ENCODE results near the gene MYOM1.
"Not testable (repeated sequence)": the region's sequence is repeated elsewhere in the genome, so short reads cannot be mapped to it uniquely, and the experiment has no call there.

MYOM1 gene

GRCh38 chr18:3221496-3221895 is 1.7 kb upstream of the MYOM1 start:
- no peak for DNase-seq (ENCODE audit: low read depth in 2 of 3, low spot score in 1 of 3)

GRCh38 chr18:3220868-3221267 is 1.1 kb upstream of the MYOM1 start:
- DNase-seq (ENCODE audit: low read depth in 2 of 3, low spot score in 1 of 3), result not testable (repeated sequence)

DNA sequence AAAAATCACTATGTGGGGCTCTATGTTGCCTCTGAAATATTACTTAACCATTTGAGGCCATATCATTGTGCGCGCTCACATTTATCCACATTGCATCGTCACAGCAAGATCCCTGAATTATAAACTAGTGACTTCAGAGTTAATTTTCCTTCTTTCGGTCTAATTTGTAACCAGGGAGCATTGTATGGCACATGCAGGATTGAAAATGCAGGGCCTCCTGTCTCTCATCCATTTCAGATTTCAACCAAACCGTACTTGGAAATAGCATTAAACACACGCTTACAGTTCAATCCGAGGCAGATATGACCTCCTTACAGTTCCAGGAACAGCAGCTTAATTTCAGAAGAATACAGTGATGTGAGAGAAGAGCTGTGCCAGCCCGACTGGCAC is 532 bp downstream of the MYOM1 start:
- no peak for DNase-seq (ENCODE audit: low read depth in 2 of 3, low spot score in 1 of 3)

DNA sequence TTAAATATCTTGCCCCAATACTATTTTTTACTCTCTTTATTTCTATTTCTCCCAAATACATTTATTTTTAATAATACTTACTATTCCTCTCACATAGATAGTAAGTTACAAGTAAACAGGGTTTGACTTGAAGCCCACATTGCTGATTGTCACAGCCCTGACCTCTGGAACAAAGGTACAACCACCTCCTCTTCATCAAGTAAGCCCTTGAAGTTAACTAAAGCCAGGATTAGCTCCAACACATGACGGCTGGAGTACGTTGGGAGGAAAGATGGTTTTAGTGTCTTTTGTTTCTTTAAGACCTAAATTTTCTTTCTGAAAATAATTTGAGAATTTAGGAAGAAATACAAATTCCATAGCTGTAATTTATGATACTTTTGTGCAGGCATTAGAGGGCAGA is 949 bp downstream of the MYOM1 start:
- DNase-seq (ENCODE audit: low read depth in 2 of 3, low spot score in 1 of 3), result no peak

- DNase-seq (ENCODE audit: low read depth in 2 of 3, low spot score in 1 of 3), result no peak
These were observed 1.7 kb downstream of the MYOM1 start for GRCh38 chr18:3217948-3218647.

- DNase-seq (ENCODE audit: low read depth in 2 of 3, low spot score in 1 of 3), result no peak
These were observed 2.8 kb downstream of the MYOM1 start for GRCh38 chr18:3216987-3217386.

DNA sequence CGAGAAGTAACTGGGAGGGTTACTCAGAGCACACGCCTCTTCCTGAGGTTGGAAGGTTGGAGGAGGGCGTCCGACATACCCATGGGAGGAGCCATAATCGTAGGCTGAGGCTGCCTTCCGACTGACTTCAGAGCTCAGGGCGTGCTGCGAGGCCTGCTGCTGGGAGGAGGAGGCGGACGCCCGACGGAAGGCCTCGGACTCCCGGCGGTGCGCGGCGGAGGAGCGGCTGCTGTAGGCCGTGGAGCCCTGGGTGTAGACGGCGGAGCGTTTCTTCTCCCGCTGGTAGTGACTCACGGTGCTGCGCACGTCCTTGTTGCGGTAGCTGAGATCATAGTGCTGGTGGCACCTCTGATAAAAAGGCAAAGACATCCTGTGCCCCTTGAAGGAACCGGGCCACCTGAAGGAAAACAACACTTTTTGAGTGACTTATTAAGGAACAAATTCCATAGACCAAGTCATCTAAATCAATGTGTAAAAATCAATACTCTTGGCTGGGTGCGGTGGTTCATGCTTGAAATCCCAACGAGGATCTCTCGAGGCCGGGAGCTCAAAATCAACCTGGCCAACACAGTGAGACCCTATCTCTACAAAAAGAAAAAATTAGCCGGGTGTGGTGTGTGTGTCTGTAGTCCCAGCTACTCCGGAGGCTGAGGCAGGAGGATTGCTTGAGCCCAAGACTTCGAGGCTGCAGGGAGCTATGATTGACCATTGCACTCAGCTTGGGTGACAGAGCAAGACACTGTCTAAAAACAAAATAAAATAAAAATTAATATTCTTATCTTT is 4.7 kb downstream of the MYOM1 start:
- no peak for DNase-seq (ENCODE audit: low read depth in 2 of 3, low spot score in 1 of 3)

DNA sequence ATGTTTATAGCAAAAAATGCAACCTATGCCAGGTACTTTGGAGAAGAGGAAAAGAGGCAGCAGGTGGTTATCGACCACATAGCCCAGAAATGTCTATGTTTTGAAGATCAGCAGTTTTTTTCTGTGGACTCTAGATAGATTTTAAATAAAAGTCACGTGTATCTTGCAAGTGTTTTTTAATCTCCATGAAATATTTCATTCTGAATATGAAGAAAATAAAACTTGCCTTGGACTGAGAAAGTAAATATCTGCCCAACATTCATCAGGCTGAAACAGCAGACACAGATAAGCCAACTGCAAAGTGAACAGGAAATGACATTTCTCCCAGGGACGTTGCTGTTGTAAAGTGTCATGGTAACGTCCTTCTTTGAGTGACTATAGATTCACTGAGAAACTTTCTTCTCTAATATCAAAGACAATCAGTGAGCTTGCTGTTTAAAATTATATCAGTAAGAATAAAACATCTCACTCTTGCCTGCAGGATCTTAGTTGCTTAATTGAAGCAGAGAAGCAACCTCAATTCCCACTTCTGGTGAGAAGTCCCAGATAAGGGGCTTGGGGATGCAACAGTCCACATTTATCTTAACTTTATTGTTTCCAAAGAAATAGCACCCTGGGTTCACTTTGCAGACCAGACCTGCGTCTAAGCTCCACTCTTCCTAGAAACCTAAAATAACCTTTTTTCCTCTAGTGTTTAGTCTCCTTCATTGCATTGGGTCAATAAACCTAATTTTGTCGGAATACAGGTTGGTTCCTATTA is 6.3 kb downstream of the MYOM1 start:
- no peak for DNase-seq (ENCODE audit: low read depth in 2 of 3, low spot score in 1 of 3)

- no peak for DNase-seq (ENCODE audit: low read depth in 2 of 3, low spot score in 1 of 3)
These were observed 7.1 kb downstream of the MYOM1 start for GRCh38 chr18:3212657-3213056.

DNA sequence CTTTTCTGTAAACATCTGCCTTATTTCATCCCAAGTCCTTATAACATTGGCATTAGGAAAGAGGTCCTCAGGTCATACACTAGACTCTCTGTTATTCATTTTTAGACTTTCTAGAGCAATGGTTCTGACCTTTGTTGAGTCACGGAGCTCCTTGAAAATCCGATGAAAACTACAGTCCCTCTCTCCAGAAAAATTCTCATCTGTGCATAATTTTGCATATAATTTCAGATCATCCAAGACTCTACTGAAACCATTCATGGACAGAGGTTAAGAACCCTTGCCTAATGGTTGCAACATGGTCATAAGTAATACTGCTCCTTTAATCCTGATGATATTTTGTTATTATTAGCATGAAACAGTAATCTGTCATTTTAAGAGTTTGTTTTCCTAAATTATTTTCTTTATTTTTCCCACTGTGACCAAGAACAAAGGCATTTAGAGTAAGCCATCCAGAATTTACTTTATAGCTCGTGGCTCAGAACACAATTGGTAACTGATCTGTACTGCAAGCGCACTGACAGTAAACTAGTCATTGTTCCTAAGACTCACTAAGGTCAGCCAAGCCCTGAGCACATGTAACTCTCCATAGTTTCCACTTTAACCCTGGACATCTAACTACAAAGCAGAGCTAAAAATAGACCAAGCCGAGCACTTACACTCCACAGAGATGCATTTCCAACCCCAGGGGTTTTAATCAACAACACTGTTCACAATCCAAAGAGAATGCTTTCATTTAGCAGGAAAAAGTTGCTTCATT is 8.4 kb downstream of the MYOM1 start:
- DNase-seq (ENCODE audit: low read depth in 2 of 3, low spot score in 1 of 3), result no peak

- no peak for DNase-seq (ENCODE audit: low read depth in 2 of 3, low spot score in 1 of 3)
These were observed 9.8 kb downstream of the MYOM1 start for GRCh38 chr18:3209859-3210569.

GRCh38 chr18:3207565-3207964 is 12.2 kb downstream of the MYOM1 start:
- DNase-seq (ENCODE audit: low read depth in 2 of 3, low spot score in 1 of 3), result no peak

DNA sequence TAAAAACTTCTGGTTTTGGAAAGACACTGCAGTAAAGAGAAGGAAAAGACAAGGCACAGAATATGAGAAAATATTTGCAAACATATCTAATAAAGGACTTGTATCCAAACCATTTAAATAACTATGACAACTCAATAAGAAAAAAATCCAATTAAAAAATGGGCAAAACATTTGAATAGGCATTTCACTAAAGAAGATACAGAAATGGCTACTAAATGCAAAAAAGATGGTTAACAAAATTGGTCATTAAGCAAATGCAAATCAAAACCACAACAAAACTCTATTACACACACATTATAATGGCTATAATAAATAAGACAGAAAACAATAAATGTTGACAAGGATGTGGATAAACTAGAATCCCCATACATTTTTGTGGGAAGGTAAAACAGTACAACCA is 14.5 kb downstream of the MYOM1 start:
- DNase-seq (ENCODE audit: low read depth in 2 of 3, low spot score in 1 of 3), result no peak

DNA sequence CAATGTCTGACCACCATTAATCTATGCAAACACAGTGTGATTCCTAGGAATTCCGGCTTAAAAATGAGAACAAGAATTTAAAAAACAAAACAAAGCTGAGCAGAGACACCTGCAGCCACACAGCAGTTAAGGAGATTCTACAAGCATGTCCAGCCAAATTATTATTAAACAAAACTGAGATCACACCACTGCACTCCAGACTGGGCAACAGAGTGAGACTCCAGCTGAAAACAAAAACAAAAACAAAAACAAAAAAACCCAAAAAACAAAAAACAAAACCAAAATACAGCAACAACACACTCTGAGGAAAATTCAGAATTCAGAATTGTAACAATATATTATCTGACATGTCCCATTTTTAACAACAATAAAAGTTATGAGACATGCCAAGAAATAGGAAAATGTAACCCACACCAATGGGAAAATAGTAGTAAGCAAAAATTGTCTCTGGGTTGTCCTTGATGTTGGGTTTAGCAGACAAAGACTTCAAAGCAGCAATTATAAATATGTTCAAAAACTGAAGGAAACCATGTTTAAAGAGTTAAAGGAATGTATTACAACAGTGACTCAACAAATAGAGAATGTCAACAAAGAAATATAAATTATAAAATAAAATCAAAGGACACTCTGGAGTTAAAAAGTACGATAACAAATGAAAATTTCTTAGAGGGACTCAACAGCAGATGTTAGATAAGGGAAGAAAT is 19.7 kb downstream of the MYOM1 start:
- DNase-seq (ENCODE audit: low read depth in 2 of 3, low spot score in 1 of 3), result no peak

DNA sequence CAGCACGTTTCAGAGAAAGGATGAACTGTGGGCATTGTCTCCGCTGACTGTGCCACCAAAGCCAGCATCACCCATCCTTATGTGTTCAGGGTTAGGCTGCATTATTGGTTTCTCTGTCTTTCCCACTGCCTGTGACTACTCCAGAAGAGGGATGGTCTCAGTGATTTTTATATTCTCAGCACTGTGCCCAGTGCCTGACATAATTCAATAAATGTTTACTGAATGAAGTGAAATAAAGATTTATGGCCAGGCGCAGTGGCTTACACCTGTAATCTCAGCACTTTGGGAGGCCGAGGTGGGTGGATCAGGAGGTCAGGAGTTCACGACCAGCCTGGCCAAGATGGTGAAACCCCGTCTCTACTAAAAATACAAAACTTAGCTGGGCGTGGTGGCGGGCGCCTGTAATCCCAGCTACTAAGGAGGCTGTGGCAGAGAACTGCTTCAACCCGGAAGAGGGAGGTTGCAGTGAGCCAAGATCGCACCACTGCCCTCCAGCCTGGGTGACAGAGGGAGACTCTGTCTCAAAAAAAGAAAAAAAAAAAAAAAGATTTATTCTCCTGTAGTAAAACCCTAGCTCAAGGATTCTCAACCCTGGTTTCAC is 21.4 kb downstream of the MYOM1 start:
- DNase-seq (ENCODE audit: low read depth in 2 of 3, low spot score in 1 of 3), result not testable (repeated sequence)

DNA sequence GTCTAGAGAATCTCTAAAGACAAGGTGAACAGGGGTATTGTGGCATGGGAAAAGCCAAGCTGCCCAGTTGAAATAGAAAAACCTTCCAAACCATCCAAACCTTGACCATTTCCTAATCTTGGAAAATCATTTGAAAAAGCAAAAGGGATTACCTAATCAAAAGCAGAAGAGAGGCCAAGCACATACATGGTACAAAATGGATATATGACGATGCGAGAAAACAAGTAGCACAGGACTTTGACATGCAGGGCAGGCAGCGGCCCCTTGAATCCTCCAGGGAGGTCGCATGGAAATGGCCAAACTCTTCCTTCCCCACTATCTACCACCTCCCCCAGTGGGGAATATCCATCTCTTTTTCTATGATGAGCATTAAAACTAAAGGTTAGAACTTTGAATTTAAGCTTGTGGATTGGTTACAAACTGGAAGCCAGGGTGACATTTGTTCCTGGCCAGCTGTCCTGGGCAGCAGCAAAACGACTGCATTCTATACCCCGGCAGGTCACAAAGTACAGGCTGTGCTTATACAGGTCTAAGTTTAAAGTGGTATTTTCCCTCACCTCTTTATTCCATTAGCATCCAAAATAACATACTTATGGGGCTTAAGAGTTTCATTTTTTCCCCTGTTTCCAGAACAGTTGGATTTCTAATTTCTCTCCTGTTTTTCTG is 24.7 kb downstream of the MYOM1 start:
- DNase-seq (ENCODE audit: low read depth in 2 of 3, low spot score in 1 of 3), result no peak

DNA sequence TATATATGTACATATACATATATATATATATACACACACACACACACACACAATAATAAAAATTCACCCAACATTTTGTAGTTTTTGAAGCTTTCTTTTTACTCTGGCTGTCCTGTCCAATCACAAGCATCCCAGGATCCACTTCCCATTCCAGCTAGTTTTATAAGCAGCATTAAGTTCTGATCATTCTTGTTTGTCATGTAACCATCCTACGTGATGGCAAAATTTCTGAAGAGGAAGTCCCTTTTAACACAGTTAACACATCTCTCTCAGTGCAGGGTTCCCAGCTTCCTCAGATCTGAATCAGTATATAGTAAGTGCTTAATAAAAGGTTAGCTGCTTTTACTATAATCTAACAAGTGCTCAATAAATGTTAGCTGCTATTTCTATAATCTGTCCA is 26.4 kb downstream of the MYOM1 start:
- DNase-seq (ENCODE audit: low read depth in 2 of 3, low spot score in 1 of 3), result no peak

DNA sequence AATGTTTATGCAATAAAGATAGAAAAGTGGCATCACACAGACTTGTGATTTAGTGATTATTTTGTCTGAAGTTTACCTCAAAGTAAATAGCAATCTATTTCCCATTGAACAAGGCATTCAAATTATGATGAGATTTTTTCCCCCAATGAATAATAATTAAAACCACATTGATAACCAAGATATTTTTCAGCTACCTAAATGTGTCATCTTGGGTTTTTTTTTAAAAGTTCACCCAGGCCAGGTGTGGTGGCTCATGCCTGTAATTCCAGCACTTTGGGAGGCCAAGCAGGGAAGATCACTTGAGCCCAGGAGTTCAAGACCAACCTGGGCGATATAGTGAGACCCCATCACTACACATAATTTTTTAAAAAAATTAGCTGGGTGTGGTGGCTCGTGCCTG is 27.0 kb downstream of the MYOM1 start:
- no peak for DNase-seq (ENCODE audit: low read depth in 2 of 3, low spot score in 1 of 3)

- DNase-seq (ENCODE audit: low read depth in 2 of 3, low spot score in 1 of 3), result no peak
These were observed 27.5 kb downstream of the MYOM1 start for GRCh38 chr18:3192286-3192685.
